HepG2 (cell line): Measurements from ENCODE around the gene CHSY3. TPM values are rescaled to one million over a fixed set of nuclear protein-coding genes. Genes with fewer than 3 reads are reported as not detected.

Experiments
- HDAC2 ChIP-seq: sonication (generic); formaldehyde crosslinking; IDR thresholded peaks from 2 replicates; pipeline ENCODE4 v1.4.0; 2020; ENCODE audit warnings: missing genetic modification reagents
- POLR2G ChIP-seq: fragments of 200-400 bp; formaldehyde crosslinking; IDR thresholded peaks from 2 replicates; pipeline ENCODE4 v1.6.1; 2018; ENCODE audit warnings: mild to moderate bottlenecking, low read depth, low read length, moderate library complexity
- PPARG ChIP-seq: conservative IDR thresholded peaks from 2 replicates; pipeline ENCODE4 v1.6.1; 2016; ENCODE audit warnings: missing biosample characterization, missing genetic modification reagents
- RBAK ChIP-seq: sonication (generic); formaldehyde crosslinking; IDR thresholded peaks from 2 replicates; pipeline ENCODE4 v1.5.1; 2020; ENCODE audit warnings: mild to moderate bottlenecking, missing genetic modification reagents
- TAF15 ChIP-seq: fragments of 200-400 bp; formaldehyde crosslinking; IDR thresholded peaks from one replicate; pipeline ENCODE4 v1.6.1; 2018; ENCODE audit warnings: mild to moderate bottlenecking, low read depth, low read length; ENCODE audit not compliant: poor library complexity, severe bottlenecking
- TCF7L2 ChIP-seq: IDR thresholded peaks from 2 replicates; pipeline ENCODE4 v1.6.1; 2011; ENCODE audit warnings: mild to moderate bottlenecking, low read depth, low read length, moderate library complexity
- ZNF326 ChIP-seq: sonication (generic); formaldehyde crosslinking; IDR thresholded peaks from 2 replicates; pipeline ENCODE4 v1.4.0; 2020; ENCODE audit warnings: missing genetic modification reagents, borderline replicate concordance
- ZNF496 ChIP-seq: sonication (generic); formaldehyde crosslinking; IDR thresholded peaks from 2 replicates; pipeline ENCODE4 v1.8.1; 2023; ENCODE audit warnings: mild to moderate bottlenecking, moderate library complexity, missing genetic modification reagents; ENCODE audit not compliant: insufficient replicate concordance
- ZNF619 ChIP-seq: sonication (generic); formaldehyde crosslinking; IDR thresholded peaks from 2 replicates; pipeline ENCODE4 v1.4.0; 2020; ENCODE audit warnings: mild to moderate bottlenecking, missing genetic modification reagents
- polyA plus RNA-seq, 8 experiments: library from polyadenylated mRNA; depleted of rRNA in 3 of 8; stranded (reverse) in 7 of 8; unstranded in 1 of 8; fragments of >200 nt; fragmentation: Illumina TruSeq in 4 of 8; extraction: Trizol in 4 of 8; gene quantifications; 2 replicates each; pipeline versions ENCODE4 v1.2.1 to v1.2.3, GENCODE V29; 2011 to 2016; ENCODE audit warnings: low read depth in 4 of 8, missing spikeins in 1 of 8, mixed read lengths in 1 of 8; ENCODE audit not compliant: insufficient read depth in 1 of 8
- total RNA-seq, 5 experiments: library from RNA; depleted of rRNA; stranded (reverse); fragments of >200 nt; fragmentation: Illumina TruSeq; extraction: Trizol; gene quantifications; 2 replicates each; pipeline ENCODE4 v1.2.3, GENCODE V29; 2016; ENCODE audit warnings: low read depth in 1 of 5
- TF ChIP-seq, protein P1 (sequence below): sonication (generic); formaldehyde crosslinking; IDR thresholded peaks from 2 replicates; pipeline ENCODE4 v1.5.0; 2020; ENCODE audit warnings: mild to moderate bottlenecking, missing genetic modification reagents, moderate library complexity
- TF ChIP-seq, protein P2 (sequence below): sonication (generic); IDR thresholded peaks from 2 replicates; pipeline ENCODE4 v1.6.1; 2016; ENCODE audit warnings: low read depth, borderline replicate concordance
- TF ChIP-seq, protein P3 (sequence below): sonication (generic); formaldehyde crosslinking; IDR thresholded peaks from 2 replicates; pipeline ENCODE4 v1.9.0; 2021; ENCODE audit warnings: mild to moderate bottlenecking, missing genetic modification reagents
- TF ChIP-seq, protein P4 (sequence below): sonication (generic); formaldehyde crosslinking; IDR thresholded peaks from 2 replicates; pipeline ENCODE4 v1.4.0; 2020; ENCODE audit warnings: missing genetic modification reagents
- TF ChIP-seq, protein P5 (sequence below): IDR thresholded peaks from 2 replicates; pipeline ENCODE4 v1.6.1; 2016; ENCODE audit warnings: mild to moderate bottlenecking

The CHSY3 gene
- total and polyA plus RNA-seq, 2 of the 13 experiments (the other 11 are each of a cell fraction or from before 2014, with no cell fraction given): 0.26 to 4.1 TPM

DNA sequence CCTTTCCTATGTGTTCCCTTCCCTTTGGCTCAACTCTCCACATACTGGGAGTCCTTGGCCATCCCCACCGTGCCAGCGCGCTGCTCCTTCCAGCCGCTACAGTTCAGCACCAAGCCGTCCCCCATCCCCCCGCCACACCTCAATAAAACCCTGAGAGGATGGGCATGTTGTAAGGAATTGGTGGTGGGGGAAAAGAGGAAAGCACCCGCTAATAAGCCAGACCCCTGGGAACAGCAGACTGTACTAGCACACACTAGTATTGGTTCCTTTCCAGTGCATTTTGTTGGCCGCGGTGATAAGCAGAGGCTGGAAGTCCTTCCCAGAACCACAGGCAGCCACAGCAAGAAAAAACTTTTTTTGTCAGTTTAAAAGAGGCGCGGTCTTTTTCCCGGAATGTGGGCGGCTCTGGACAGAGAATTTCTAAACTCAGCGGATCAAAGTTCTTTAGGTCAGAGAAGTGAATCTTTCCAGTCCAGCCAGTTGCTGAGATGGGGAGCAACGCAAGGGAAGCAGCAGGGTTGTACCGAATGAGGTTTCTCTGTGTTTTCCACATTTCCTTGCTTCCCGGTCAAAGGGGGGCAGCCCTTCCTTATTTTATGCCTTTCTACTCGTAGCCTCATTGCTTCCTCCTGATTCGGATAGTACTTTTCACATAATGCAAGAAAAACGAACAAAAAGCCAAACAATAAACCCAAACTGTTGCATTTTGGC lies 2.1 kb downstream of the CHSY3 start (continued):
- TF ChIP-seq, protein P1, sequence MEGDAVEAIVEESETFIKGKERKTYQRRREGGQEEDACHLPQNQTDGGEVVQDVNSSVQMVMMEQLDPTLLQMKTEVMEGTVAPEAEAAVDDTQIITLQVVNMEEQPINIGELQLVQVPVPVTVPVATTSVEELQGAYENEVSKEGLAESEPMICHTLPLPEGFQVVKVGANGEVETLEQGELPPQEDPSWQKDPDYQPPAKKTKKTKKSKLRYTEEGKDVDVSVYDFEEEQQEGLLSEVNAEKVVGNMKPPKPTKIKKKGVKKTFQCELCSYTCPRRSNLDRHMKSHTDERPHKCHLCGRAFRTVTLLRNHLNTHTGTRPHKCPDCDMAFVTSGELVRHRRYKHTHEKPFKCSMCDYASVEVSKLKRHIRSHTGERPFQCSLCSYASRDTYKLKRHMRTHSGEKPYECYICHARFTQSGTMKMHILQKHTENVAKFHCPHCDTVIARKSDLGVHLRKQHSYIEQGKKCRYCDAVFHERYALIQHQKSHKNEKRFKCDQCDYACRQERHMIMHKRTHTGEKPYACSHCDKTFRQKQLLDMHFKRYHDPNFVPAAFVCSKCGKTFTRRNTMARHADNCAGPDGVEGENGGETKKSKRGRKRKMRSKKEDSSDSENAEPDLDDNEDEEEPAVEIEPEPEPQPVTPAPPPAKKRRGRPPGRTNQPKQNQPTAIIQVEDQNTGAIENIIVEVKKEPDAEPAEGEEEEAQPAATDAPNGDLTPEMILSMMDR: peak; percentile 35; the same call in 1 of the 2 replicates
- TF ChIP-seq ZNF619 (CRISPR knock-in tag): 0 out of 2 replicates have a peak, but pooled peaks have one; percentile 44
- no peak for TF ChIP-seq ZNF326
- TF ChIP-seq POLR2G: peak; percentile 53; the same call in 1 of the 2 replicates
- TF ChIP-seq PPARG (CRISPR knock-in tag): 0 out of 2 replicates have a peak, but pooled peaks have one; percentile 14
- TF ChIP-seq TAF15: no peak
- TF ChIP-seq, protein P2, sequence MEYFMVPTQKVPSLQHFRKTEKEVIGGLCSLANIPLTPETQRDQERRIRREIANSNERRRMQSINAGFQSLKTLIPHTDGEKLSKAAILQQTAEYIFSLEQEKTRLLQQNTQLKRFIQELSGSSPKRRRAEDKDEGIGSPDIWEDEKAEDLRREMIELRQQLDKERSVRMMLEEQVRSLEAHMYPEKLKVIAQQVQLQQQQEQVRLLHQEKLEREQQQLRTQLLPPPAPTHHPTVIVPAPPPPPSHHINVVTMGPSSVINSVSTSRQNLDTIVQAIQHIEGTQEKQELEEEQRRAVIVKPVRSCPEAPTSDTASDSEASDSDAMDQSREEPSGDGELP: no peak
- TF ChIP-seq, protein P3, sequence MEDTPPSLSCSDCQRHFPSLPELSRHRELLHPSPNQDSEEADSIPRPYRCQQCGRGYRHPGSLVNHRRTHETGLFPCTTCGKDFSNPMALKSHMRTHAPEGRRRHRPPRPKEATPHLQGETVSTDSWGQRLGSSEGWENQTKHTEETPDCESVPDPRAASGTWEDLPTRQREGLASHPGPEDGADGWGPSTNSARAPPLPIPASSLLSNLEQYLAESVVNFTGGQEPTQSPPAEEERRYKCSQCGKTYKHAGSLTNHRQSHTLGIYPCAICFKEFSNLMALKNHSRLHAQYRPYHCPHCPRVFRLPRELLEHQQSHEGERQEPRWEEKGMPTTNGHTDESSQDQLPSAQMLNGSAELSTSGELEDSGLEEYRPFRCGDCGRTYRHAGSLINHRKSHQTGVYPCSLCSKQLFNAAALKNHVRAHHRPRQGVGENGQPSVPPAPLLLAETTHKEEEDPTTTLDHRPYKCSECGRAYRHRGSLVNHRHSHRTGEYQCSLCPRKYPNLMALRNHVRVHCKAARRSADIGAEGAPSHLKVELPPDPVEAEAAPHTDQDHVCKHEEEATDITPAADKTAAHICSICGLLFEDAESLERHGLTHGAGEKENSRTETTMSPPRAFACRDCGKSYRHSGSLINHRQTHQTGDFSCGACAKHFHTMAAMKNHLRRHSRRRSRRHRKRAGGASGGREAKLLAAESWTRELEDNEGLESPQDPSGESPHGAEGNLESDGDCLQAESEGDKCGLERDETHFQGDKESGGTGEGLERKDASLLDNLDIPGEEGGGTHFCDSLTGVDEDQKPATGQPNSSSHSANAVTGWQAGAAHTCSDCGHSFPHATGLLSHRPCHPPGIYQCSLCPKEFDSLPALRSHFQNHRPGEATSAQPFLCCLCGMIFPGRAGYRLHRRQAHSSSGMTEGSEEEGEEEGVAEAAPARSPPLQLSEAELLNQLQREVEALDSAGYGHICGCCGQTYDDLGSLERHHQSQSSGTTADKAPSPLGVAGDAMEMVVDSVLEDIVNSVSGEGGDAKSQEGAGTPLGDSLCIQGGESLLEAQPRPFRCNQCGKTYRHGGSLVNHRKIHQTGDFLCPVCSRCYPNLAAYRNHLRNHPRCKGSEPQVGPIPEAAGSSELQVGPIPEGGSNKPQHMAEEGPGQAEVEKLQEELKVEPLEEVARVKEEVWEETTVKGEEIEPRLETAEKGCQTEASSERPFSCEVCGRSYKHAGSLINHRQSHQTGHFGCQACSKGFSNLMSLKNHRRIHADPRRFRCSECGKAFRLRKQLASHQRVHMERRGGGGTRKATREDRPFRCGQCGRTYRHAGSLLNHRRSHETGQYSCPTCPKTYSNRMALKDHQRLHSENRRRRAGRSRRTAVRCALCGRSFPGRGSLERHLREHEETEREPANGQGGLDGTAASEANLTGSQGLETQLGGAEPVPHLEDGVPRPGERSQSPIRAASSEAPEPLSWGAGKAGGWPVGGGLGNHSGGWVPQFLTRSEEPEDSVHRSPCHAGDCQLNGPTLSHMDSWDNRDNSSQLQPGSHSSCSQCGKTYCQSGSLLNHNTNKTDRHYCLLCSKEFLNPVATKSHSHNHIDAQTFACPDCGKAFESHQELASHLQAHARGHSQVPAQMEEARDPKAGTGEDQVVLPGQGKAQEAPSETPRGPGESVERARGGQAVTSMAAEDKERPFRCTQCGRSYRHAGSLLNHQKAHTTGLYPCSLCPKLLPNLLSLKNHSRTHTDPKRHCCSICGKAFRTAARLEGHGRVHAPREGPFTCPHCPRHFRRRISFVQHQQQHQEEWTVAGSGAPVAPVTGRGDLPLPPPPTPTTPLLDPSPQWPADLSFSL: no peak
- TF ChIP-seq ZNF496: no peak
- no peak for TF ChIP-seq RBAK
- TF ChIP-seq HDAC2 (CRISPR knock-in tag): peak; percentile 17; the same call in 1 of the 2 replicates
- TF ChIP-seq, protein P4, sequence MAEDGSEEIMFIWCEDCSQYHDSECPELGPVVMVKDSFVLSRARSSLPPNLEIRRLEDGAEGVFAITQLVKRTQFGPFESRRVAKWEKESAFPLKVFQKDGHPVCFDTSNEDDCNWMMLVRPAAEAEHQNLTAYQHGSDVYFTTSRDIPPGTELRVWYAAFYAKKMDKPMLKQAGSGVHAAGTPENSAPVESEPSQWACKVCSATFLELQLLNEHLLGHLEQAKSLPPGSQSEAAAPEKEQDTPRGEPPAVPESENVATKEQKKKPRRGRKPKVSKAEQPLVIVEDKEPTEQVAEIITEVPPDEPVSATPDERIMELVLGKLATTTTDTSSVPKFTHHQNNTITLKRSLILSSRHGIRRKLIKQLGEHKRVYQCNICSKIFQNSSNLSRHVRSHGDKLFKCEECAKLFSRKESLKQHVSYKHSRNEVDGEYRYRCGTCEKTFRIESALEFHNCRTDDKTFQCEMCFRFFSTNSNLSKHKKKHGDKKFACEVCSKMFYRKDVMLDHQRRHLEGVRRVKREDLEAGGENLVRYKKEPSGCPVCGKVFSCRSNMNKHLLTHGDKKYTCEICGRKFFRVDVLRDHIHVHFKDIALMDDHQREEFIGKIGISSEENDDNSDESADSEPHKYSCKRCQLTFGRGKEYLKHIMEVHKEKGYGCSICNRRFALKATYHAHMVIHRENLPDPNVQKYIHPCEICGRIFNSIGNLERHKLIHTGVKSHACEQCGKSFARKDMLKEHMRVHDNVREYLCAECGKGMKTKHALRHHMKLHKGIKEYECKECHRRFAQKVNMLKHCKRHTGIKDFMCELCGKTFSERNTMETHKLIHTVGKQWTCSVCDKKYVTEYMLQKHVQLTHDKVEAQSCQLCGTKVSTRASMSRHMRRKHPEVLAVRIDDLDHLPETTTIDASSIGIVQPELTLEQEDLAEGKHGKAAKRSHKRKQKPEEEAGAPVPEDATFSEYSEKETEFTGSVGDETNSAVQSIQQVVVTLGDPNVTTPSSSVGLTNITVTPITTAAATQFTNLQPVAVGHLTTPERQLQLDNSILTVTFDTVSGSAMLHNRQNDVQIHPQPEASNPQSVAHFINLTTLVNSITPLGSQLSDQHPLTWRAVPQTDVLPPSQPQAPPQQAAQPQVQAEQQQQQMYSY (CRISPR knock-in tag): no peak
- TF ChIP-seq TCF7L2: no peak
- TF ChIP-seq, protein P5, sequence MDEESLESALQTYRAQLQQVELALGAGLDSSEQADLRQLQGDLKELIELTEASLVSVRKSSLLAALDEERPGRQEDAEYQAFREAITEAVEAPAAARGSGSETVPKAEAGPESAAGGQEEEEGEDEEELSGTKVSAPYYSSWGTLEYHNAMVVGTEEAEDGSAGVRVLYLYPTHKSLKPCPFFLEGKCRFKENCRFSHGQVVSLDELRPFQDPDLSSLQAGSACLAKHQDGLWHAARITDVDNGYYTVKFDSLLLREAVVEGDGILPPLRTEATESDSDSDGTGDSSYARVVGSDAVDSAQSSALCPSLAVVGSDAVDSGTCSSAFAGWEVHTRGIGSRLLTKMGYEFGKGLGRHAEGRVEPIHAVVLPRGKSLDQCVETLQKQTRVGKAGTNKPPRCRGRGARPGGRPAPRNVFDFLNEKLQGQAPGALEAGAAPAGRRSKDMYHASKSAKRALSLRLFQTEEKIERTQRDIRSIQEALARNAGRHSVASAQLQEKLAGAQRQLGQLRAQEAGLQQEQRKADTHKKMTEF (CRISPR knock-in tag): peak; percentile 51; the same call in 1 of the 2 replicates
